Measurements from ENCODE around the gene NCL.
"Not testable (repeated sequence)": the region's sequence is repeated elsewhere in the genome, so short reads cannot be mapped to it uniquely, and the experiment has no call there.

The NCL gene

DNA sequence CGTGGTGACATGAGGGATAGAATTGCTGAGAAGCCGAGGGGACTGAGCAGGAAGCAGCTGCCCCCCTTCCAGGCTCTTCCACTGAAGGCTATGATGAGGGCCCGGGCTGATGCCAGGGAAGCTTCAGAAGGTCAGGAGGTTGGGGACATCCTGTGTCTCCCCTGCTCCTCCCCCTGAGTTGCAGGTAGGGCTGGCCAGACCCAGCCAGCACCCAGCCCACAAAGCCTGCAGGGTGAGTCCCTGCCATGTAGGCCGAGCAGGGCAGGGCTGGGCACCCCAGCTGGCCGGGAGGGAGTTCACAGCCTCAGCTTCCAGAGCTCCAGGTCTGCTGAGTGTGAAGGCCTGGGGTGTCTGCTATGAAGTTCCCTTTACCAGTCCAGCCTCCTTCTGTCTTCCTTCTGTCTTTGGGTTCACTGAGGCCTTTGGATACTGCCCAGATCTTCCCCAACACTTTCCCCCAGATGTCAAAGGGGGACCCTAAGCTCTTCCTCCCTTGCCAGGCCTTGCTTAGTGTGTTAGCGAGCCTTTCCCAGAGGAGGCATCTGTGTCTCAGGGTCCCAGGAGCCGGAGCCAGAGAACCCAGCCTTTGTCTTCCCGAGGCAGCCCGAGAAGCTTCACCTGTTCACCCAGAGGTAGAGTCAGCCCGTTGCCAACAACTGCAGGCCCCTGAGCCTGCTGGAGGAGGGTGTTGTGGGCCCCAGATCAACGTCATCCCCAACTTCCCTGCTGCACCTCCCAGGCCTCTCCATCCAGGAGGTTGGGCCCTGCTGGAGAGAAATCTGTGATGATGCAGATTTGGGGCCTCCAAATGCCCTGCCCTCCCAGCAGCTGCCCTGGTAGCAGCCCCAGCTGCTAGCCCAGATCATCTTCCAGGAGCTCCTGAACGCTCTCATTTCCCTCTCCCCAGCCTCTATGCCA, 3.6 kb upstream of the NCL start:
- DNase-seq, result no peak

DNA sequence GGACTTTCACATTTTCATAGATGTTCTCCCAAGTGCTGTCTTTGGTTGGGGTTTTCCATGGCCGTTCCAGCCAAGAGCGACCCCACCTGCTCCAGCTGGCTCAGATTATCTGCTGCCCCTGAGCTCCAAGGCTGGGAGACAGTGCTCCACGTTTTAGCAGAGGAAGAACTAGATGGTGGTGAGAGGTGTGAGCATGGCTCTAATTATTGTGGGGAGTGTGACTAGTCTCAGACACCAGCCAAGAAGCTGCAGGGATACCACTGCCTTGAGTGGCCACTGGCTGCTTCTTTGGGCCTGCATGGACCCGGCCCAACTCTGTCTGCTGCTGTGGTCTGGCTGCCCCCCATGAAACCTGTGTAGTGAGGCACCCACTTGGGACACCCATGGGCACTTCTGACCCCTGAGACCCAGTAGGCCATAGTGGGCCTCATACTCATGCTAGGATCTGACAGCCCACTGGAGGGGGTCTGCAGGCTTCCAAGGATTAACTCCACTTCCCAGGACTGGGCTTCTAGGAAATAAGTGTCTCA, 2.8 kb upstream of the NCL start:
- DNase-seq, result no peak

DNA sequence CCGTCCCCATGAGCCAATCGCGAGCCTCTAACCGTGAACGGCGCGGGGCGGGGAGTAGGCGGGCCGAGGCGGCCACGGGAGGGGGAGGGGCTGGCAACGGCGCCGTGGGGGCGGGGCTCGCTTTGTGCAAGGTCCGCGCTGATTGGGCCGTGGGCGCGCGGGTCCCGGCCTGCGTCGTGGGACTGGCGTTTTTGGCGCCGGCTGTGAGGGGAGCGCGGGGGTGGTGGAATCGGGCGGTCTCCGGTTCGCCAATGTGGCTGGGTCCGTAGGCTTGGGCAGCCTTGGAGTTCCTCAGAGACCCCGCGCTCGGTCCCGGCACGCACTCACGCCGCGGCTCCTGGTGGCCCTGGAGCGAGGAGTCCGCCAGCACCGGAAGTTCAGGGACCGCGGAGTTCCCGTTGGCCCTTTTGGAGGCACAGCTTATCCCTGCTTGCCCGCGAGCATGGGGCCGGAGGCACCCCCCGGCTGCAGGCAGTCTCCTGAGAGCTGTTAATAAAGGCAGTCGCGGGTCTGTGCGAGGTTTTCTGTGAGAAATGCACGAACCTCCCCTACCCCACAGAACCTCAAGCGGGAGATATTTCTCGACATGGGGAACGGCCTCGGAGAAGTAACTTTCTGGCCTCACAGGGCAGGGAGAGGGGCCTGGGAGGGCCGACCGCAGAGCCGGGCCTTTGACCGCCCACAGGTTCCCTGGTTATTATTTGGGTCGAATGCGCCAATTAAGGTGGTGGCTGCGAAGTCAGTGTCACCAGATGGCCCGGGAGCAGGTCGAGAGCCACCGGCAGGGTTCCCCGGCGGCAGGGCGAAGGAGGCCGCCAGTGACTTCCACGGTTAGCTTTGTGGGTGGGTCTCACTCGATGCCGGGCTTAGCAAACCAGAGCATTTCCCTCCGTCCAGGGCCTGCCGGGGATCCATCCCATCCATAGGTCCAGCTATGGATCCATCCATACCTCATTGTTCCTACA, 574 bp upstream of the NCL start:
- peak; percentile 97 for DNase-seq

DNA sequence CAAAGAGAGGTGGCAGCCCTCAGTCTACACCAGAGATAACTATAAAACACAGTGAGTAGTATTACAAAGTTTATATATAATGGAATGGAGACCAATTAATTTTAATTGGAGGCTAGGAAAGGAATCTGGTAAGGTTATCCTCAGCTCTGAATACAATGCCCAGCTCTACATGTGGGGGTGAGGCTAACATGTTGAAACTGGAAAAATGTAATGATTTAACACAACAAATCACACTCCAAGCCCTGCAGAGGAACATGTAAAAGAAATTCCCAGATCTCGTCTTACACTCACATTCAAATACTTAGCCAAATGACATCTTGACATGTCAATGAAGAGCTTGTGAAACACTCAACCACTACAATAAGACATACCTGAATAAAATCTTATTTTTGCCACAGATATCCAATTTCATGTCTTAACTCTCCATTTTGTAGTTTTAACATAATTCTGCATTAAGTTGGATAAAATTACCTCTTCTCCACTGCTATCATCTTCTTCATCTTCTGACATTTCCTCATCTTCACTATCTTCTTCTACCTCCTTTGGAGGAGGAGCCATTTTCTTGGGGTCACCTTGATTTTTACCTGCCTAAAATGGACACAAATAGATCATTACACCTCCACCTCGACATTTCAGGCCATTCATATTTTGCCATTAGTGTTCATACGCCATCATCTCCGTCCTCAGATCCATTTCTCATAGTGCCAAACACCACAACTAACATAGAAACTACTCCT, 1.4 kb downstream of the NCL start:
- DNase-seq, result no peak

DNA sequence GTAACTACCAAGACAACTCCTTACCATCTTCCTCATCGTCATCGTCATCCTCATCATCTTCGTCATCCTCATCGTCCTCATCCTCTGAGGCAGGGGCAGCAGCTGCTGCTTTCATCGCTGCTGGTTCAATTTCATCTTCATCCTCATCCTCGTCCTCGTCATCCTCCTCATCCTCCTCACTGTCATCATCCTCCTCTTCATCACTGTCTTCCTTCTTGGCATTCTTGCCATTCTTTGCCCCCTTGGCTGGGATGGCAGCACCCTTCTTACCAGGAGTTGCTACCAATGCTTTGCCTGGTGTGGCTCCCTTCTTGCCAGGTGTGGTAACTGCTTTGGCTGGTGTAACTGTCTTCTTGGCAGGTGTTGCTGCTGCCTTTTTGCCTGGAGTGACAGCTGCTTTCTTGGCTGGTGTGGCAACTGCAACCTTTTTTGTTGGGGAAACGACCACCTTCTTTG, 2.7 kb downstream of the NCL start:
- DNase-seq, result no peak

DNA sequence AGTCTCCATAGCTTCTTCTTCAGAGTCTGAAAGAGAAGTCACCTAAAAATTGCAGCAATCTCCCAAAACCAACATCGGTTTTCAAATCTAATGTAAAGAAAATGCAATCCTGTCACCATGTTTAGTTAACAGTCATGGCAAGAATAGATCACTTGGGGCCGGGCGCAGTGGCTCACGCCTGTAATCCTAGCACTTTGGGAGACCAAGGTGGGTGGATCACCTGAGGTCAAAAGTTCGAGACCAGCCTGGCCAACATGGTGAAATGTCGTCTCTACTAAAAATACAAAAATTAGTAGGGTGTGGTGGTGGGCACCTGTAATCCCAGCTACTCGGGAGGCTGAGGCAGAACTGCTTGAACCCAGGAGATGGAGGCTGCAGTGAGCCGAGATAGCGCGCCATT, 3.4 kb downstream of the NCL start:
- not testable (repeated sequence) for DNase-seq

DNA sequence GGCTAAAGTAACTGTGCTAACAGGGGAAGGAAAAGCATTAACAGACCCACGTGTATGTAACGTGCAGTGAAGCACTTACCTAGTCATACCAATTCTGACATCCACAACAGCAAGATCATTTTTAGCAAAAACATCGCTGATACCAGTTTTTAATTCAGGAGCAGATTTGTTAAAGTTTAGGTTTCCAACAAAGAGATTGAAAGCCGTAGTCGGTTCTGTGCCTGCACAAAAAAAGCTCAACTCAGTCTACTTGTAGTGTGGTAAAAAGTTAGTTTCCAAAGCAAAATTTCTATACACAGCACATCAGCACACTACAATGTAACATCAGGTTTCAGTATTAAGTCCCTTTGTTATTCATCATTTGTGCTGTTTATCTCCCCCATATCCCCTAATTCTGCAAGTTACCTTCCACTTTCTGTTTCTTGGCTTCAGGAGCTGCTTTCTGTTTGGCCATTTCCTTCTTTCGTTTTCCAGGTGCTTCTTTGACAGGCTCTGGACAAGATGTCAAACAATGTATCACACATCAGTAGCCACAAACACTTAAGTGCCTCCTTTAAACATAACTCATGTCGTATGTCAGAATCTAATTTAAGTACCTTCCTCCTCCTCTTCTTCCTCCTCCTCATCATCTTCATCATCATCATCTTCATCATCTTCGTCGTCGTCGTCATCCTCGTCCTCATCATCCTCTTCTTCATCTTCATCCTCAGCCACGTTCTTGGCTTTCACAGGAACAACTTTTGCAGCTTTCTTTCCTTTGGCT, 4.0 kb downstream of the NCL start:
- no peak for DNase-seq

DNA sequence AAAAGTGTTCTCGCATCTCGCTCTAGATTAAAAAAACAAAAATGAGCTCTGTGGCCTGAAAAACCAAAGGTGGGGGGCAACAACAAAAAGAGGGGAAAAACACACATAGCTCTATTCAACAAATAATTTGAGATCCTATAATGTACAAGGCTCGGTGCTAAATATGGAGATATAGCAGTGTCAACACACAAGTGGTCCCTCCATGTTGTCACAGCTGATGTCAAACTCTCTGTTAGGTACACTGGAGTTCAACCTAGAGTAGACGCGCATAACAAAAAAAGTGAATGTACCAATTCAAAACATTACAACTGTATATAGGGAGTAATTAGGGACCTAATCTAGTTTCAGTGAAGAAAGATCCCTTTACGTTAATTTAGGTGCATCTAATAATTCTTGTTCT, 5.9 kb downstream of the NCL start:
- no peak for DNase-seq

DNA sequence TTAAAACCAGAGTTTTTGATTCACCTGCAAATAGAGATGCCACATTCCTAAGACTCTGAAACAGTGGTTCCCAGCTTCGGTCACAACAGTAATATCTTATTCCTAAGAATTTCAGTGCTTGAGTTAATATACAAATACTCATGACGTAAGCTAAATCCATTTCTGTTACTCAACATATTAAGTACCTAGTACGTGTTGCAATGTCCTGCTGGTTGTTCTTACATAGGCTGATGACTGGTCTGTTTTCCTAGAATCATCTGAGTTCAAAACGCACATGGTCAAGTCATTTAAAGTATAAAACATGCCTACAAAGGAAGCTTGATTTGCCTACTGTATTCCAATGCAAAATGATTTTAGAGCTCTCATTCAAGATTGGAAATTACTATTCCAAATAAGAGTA, 7.2 kb downstream of the NCL start:
- DNase-seq, result no peak

DNA sequence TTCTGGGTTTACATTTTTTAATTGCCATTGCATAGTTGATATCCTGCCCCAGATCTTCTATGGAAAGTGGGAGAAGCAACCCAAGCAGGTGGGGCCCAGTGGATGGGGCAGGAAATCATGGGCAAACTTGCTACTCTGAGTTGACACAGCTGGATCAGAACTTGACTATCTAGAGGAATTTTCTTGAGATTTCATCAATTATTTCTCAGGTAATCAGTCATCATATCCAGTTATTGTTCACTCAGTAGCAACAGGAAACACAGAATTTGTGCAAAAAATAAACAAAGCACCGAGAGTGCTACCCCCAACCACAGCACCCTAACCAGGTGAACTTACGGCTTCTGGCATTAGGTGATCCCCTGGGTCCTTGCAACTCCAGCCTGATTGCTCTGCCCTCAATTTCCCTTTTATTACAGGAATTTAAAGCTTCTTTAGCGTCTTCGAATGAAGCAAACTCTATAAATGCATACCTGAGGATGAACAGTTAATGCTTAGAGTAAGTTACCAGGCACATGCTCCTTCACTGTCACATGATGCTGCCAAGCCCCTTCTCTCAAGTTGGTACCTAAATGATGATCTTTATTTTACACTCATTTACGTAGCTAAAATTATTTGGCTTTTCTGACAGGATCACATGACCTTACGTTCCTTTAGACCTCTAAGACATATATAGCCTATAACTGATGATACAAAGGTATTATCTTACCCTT, 7.8 kb downstream of the NCL start:
- DNase-seq, result no peak

DNA sequence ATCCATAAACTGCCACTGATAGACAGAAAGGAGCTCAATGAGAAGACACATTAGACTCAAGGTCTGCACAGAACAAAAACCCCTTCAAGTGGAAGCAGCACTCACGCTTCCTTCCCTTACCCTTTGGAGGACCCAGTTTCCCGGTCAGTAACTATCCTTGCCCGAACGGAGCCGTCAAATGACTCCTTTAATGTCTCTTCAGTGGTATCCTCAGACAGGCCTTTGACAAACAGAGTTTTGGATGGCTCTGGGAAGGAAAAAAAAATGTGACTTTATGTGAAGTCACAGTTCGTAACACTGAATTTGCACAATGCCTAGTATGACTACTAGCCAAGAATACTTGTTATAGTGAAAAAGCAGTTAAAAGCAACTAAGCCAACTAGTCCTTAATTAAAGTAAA, 8.4 kb downstream of the NCL start:
- DNase-seq, result no peak

DNA sequence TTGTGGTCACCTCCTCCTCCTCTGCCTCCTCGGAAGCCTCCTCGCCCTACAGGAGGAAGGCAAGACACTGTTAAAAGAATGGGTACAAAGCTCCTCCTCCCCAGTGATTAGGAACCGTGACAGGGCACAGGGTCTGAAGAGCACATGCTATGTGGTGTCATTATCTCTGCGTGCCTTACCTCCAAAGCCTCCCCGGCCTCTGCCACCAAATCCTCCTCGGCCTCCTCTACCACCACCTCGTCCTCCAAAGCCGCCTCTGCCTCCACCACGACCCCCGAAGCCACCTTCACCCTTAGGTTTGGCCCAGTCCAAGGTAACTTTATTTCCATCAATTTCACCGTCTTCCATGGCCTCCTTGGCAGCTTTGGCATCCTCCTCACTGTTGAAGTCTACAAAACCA, 9.1 kb downstream of the NCL start:
- no peak for DNase-seq

DNA sequence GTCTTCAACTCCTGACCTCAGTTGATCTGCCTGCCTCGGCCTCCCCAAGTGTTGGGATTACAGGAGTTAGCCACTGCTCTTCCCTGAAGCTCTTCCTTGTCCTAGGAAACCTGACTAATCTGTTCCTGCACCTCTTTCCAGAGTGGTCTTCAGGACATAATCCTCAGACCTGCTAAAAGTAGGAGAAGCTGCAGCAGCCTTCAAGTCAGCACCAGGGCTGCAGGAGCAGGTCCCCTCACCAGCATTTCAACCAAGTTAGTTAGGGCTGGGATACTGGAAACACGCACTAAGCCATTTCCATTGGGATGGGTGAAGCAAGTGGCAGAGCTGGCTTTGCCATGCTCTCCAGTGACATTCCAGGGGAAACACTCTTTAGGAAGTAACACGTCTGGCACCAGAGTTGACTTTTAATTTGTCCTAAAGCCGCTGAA, 9.9 kb downstream of the NCL start:
- DNase-seq, result no peak

DNA sequence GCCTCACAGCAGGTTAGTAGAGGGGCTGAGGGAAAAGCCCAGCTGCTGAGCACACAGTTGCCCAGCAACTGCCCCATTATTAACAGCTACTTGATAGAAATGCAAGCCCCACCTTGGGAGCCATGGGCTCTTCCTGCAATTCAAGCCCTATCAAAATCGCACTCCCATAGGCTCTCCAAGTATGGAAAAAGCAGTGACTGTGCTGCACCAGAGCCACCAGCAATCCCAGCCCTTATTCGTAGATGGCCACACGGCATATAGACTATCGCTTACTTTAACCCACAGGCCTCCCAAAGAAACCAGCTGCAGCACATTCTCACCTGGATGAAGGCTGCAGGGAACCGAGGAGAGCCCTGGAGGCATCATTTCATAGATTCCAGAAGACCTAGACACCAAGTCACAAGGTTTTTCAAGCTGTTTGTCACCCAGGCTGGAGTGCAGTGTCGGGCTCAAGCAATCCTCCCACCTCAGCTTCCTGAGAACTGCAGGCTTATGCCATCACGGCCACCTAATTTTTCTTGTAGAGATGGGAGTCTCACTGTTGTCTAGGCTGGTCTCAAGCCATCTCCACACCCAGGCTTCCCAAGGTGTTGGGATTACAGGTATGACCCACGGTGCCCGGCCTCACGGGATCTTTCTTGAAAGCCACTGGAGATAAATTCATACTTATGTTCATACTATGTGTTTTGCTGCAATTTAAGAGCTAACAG, 11.3 kb downstream of the NCL start:
- no peak for DNase-seq

DNA sequence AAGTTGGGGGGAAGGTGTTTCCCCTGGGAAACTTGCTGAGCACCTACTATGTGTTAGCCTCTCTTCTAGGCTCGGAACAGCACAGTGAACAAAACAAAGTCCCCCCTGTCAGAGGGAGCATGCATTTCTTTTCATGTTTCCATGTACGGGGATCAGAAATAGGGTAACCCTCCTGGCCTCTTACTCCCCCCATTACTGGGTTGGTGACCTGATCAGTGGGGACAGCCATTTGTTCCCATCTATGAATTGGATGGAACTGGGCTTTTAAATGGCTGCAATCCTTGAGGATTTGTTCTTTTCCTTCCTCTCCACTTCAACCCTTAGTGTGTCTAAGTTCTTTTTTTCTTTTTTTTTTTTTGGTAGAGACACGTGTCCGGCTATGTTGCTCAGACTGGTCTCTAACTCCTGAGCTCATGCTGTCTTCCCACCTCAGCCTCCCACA, 13.7 kb downstream of the NCL start:
- no peak for DNase-seq

DNA sequence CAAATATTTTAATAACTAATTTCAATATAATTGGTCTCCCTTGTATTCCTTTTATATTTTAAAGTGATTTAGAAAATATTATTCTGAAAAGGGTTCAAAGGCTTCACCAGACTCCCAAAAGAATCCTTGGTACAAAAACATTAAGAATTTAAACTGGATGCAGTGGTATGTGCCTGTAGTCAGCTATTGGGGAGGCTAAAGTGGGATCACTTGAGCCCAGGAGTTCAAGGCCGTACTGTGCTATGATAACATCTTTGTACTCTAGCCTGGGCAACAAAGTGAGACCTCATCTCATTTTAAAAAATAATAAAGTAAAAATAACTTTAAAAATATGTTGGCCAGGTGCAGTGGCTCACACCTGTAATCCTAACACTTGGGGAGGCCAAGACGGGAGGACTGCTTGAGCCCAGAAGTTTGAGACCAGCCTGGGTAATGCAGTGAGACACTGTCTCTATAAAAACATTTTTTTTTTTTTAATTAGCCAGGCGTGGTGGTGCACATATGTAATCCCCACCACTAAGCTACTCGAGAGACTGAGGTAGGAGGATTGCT, 14.7 kb downstream of the NCL start:
- no peak for DNase-seq

DNA sequence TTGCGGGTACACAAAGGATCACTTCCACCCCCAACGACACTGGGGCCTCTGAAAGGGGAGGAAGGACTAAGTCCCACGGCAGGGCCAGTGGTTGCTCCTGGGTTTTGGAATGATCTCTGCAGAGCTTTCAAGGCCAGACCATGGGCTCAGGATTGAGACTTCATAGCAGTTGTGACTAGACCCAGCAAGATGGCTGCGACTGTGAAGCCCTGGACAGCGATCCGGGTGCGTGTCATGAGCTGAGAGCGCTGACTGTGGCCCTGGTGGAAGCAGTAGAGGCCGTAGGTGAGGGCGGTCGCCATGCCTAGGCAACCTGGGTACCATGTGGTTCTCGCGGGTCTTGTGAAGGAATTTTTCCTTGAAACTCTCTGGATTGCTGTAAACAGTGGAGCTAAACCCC, 27.3 kb downstream of the NCL start:
- DNase-seq, result no peak

DNA sequence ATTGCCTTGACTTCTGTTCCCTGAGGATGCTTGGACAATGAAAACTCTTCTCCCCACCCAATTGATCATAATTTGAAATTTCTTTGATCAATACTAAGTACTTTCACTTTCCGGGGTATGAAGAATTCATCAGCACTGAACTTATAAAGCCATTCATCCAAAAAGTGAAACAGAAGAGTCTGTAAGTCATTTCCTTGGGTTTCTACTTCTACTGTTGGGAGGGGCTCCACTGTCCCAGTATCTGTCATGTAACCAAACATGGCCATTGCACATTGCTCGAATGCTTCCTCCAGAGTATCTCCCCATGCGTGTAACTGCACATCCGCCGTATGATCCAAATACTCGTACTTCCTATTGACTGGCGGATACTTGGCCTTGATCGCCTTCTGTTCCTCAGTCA, 30.3 kb downstream of the NCL start:
- no peak for DNase-seq

DNA sequence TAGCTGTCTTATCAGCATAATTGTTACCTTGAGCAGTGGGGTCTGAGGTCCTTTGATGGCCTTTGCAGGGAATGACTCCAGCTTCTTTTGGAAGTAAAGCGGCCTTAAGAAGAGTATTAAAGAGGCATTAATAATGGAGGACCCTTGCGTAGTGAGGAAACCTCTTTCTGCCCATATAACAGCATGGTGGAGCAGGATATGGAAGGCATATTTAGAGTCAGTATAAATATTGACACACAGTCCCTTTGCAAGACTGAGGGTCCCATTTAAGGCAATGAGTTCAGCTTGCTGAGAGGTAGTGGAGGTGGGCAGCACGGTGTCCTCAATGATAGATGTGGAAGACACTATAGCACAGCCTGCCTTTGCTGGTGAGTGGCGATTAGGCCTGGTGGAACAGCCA, 32.7 kb downstream of the NCL start:
- DNase-seq, result no peak

DNA sequence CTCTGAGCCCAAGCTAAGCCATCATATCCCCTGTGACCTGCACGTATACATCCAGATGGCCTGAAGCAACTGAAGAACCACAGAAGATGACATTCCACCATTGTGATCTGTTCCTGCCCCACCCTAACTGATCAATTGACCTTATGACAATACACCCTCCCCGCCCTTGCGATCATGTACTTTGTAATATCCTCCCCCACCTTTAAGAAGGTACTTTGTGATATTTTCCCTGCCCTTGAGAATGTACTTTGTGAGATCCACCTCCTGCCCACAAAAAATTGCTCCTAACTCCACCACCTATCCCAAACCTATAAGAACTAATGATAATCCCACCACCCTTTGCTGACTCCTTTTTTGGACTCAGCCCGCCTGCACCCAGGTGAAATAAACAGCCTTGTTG, 33.8 kb downstream of the NCL start:
- not testable (repeated sequence) for DNase-seq
